ENCODE data around the gene CUX1.
A peak's percentile ranks its signal among the peaks of the same experiment; 100 is the strongest.
"Not testable (repeated sequence)": the region's sequence is repeated elsewhere in the genome, so short reads cannot be mapped to it uniquely, and the experiment has no call there.

CUX1 gene

GRCh38 chr7:102005933-102006480 lies 188.6 kb downstream of the CUX1 start:
- H3K27ac ChIP-seq = no peak overlapping the region
- no peak for TF ChIP-seq CTCF (conservative IDR thresholded peaks at IDR 0.05)

- no peak overlapping the region for H3K27ac ChIP-seq
- no peak for TF ChIP-seq CTCF (conservative IDR thresholded peaks at IDR 0.05)
Measured at GRCh38 chr7:102006695-102007094, 189.3 kb downstream of the CUX1 start.

- peak overlapping the region; percentile 63 for H3K27ac ChIP-seq
- no peak for TF ChIP-seq CTCF (conservative IDR thresholded peaks at IDR 0.05)
Measured at GRCh38 chr7:102008535-102009262, 191.3 kb downstream of the CUX1 start.

GRCh38 chr7:102009628-102010027 lies 192.2 kb downstream of the CUX1 start:
- no peak for TF ChIP-seq CTCF (conservative IDR thresholded peaks at IDR 0.05)
- peak overlapping the region; percentile 63 for H3K27ac ChIP-seq

GRCh38 chr7:102012112-102012830 lies 194.8 kb downstream of the CUX1 start:
- H3K27ac ChIP-seq = not testable (repeated sequence)

GRCh38 chr7:102012941-102013461 lies 195.6 kb downstream of the CUX1 start:
- no peak overlapping the region for H3K27ac ChIP-seq
- no peak for TF ChIP-seq CTCF (conservative IDR thresholded peaks at IDR 0.05)

- no peak for TF ChIP-seq CTCF (conservative IDR thresholded peaks at IDR 0.05)
- H3K27ac ChIP-seq = no peak overlapping the region
Measured at GRCh38 chr7:102018876-102019275, 201.4 kb downstream of the CUX1 start.

All from VCaP (cell line).